ENCODE data around the gene FBXO38.

Gene FBXO38

GRCh38 chr5:148383564-148384379 lies at the start of gene FBXO38:
FBXO38 (plus strand) TSS chr5:148383958; CDS start chr5:148394777, 10,819 bp downstream.
- peak; percentile 83 to 90 for DNase-seq (ENCODE audit: low read depth in 2 of 2)

GRCh38 chr5:148335259-148335658 lies 48.5 kb upstream of the FBXO38 start, which contains the start of gene SPINK9:
SPINK9 (plus strand) TSS chr5:148335559; CDS start chr5:148335614, 55 bp downstream.
- no peak for DNase-seq (ENCODE audit: low read depth in 2 of 2)

GRCh38 chr5:148336704-148337435 lies 46.9 kb upstream of the FBXO38 start:
- DNase-seq (ENCODE audit: low read depth in 2 of 2), result no peak

GRCh38 chr5:148342371-148343045 lies 41.2 kb upstream of the FBXO38 start:
- no peak for DNase-seq (ENCODE audit: low read depth in 2 of 2)

GRCh38 chr5:148343046-148343407 lies 40.7 kb upstream of the FBXO38 start:
- no peak for DNase-seq (ENCODE audit: low read depth in 2 of 2)

- no peak for DNase-seq (ENCODE audit: low read depth in 2 of 2)
Observed at GRCh38 chr5:148343603-148344487, 39.9 kb upstream of the FBXO38 start.

- no peak for DNase-seq (ENCODE audit: low read depth in 2 of 2)
Observed at GRCh38 chr5:148347706-148348105, 36.1 kb upstream of the FBXO38 start.

- DNase-seq (ENCODE audit: low read depth in 2 of 2), result no peak
Observed at GRCh38 chr5:148352696-148353095, 31.1 kb upstream of the FBXO38 start.

- DNase-seq (ENCODE audit: low read depth in 2 of 2), result no peak
Observed at GRCh38 chr5:148353634-148354033, 30.1 kb upstream of the FBXO38 start.

GRCh38 chr5:148364343-148364742 lies 19.4 kb upstream of the FBXO38 start:
- DNase-seq (ENCODE audit: low read depth in 2 of 2), result no peak

- no peak for DNase-seq (ENCODE audit: low read depth in 2 of 2)
Observed at GRCh38 chr5:148368299-148368698, 15.5 kb upstream of the FBXO38 start.

GRCh38 chr5:148372166-148372725 lies 11.5 kb upstream of the FBXO38 start:
- no peak for DNase-seq (ENCODE audit: low read depth in 2 of 2)

GRCh38 chr5:148372893-148373292 lies 10.9 kb upstream of the FBXO38 start:
- no peak for DNase-seq (ENCODE audit: low read depth in 2 of 2)

- no peak for DNase-seq (ENCODE audit: low read depth in 2 of 2)
Observed at GRCh38 chr5:148374690-148375360, 8.9 kb upstream of the FBXO38 start.

GRCh38 chr5:148376198-148376597 lies 7.6 kb upstream of the FBXO38 start:
- DNase-seq (ENCODE audit: low read depth in 2 of 2), result no peak

GRCh38 chr5:148378670-148379069 lies 5.1 kb upstream of the FBXO38 start:
- DNase-seq (ENCODE audit: low read depth in 2 of 2), result no peak

GRCh38 chr5:148379340-148379739 lies 4.4 kb upstream of the FBXO38 start:
- no peak for DNase-seq (ENCODE audit: low read depth in 2 of 2)

- no peak for DNase-seq (ENCODE audit: low read depth in 2 of 2)
Observed at GRCh38 chr5:148381906-148382305, 1.9 kb upstream of the FBXO38 start.

GRCh38 chr5:148382961-148383360 lies 797 bp upstream of the FBXO38 start:
- DNase-seq (ENCODE audit: low read depth in 2 of 2), result no peak

GRCh38 chr5:148384380-148384737 lies 601 bp downstream of the FBXO38 start:
- DNase-seq (ENCODE audit: low read depth in 2 of 2), result no peak

GRCh38 chr5:148385094-148385493 lies 1.3 kb downstream of the FBXO38 start:
- no peak for DNase-seq (ENCODE audit: low read depth in 2 of 2)
